ENCODE data around the gene TMEM131L.
"Not testable (repeated sequence)": the region's sequence is repeated elsewhere in the genome, so short reads cannot be mapped to it uniquely, and the experiment has no call there.

TMEM131L gene

GRCh38 chr4:153506341-153507309 is 40.5 kb downstream of the TMEM131L start:
- no peak for DNase-seq

- no peak for DNase-seq
Observed at GRCh38 chr4:153507310-153508073, 41.3 kb downstream of the TMEM131L start.

GRCh38 chr4:153509212-153509611 is 43.1 kb downstream of the TMEM131L start:
- not testable (repeated sequence) for DNase-seq

- DNase-seq: no peak
Observed at GRCh38 chr4:153509724-153510123, 43.6 kb downstream of the TMEM131L start.

GRCh38 chr4:153510252-153511001 is 44.3 kb downstream of the TMEM131L start:
- no peak for DNase-seq

- no peak for DNase-seq
Observed at GRCh38 chr4:153511104-153511503, 44.9 kb downstream of the TMEM131L start.

- DNase-seq: no peak
Observed at GRCh38 chr4:153512162-153512852, 46.1 kb downstream of the TMEM131L start.

- no peak for DNase-seq
Observed at GRCh38 chr4:153512952-153513500, 46.9 kb downstream of the TMEM131L start.

GRCh38 chr4:153513596-153513995 is 47.4 kb downstream of the TMEM131L start:
- no peak for DNase-seq

- no peak for DNase-seq
Observed at GRCh38 chr4:153514001-153514526, 47.9 kb downstream of the TMEM131L start.

GRCh38 chr4:153514688-153515426 is 48.7 kb downstream of the TMEM131L start:
- DNase-seq: no peak

GRCh38 chr4:153517159-153517558 is 51.0 kb downstream of the TMEM131L start:
- no peak for DNase-seq

GRCh38 chr4:153518001-153518400 is 51.8 kb downstream of the TMEM131L start:
- no peak for DNase-seq

GRCh38 chr4:153518637-153519389 is 52.7 kb downstream of the TMEM131L start:
- no peak for DNase-seq

- DNase-seq: no peak
Observed at GRCh38 chr4:153519687-153520086, 53.5 kb downstream of the TMEM131L start.

- DNase-seq: no peak
Observed at GRCh38 chr4:153520227-153520626, 54.1 kb downstream of the TMEM131L start.

- DNase-seq: no peak
Observed at GRCh38 chr4:153520801-153521329, 54.7 kb downstream of the TMEM131L start.

GRCh38 chr4:153521478-153521877 is 55.3 kb downstream of the TMEM131L start:
- no peak for DNase-seq

- DNase-seq: no peak
Observed at GRCh38 chr4:153521999-153522801, 56.0 kb downstream of the TMEM131L start.
